ENCODE measurements around the gene ETS1. TPM values are rescaled to one million over a fixed set of nuclear protein-coding genes. Genes with fewer than 3 reads are reported as not detected.

Gene ETS1
- total RNA-seq, 2 donors from 2014 or later = 34.3 to 36.4 TPM

GRCh38 chr11:128501008-128501407, 86.3 kb downstream of the ETS1 start:
- no peaks in the 10 kb centered on the region for H3K36me3 ChIP-seq (ENCODE audit: control insufficient read depth, insufficient read depth, low read length)
- Mint-ChIP-seq H3K4me3 (no peak overlapping the region), H3K4me1 (peaks cover 48% of the 10 kb centered on the region), H3K27me3 (ENCODE audit: insufficient read depth) (no peaks in the 10 kb centered on the region), H3K36me3 (ENCODE audit: low read depth) (peaks cover 6% of the 10 kb centered on the region), H3K9me3 (no peaks in the 10 kb centered on the region), H3K27ac (no peak overlapping the region)
- H3K4me3 ChIP-seq (ENCODE audit: low read length) = peak overlapping the region; percentile 56
- WGBS, 2 experiments (ENCODE audit: insufficient coverage in 1 of 2, insufficient read length in 1 of 2) = 96 to 98% methylated on average over 4 of the region's 4 CpGs
- H3K9ac ChIP-seq (ENCODE audit: extremely low read depth, low read length, poor library complexity, severe bottlenecking) = no peak overlapping the region
- H3K27me3 ChIP-seq (ENCODE audit: control insufficient read depth, insufficient read depth, low read length, poor library complexity, severe bottlenecking) = no peaks in the 10 kb centered on the region
- no peak for DNase-seq
- H3K9me3 ChIP-seq (ENCODE audit: control insufficient read depth, low read length) = no peaks in the 10 kb centered on the region
- H3K4me1 ChIP-seq (ENCODE audit: control insufficient read depth, insufficient read depth, low read length) = peaks cover 32% of the 10 kb centered on the region
- no peak for TF ChIP-seq CTCF (conservative IDR thresholded peaks at IDR 0.05)
- H3K27ac ChIP-seq (ENCODE audit: low read depth, low read length) = no peak overlapping the region

- Histone ChIP-seq H3K9me3 (ENCODE audit: control insufficient read depth, low read length) (no peaks in the 10 kb centered on the region), H3K27ac (ENCODE audit: low read depth, low read length) (no peak overlapping the region), H3K27me3 (ENCODE audit: control insufficient read depth, insufficient read depth, low read length, poor library complexity, severe bottlenecking) (no peaks in the 10 kb centered on the region), H3K9ac (ENCODE audit: extremely low read depth, low read length, poor library complexity, severe bottlenecking) (no peak overlapping the region), H3K4me3 (ENCODE audit: low read length) (no peak overlapping the region), H3K4me1 (ENCODE audit: control insufficient read depth, insufficient read depth, low read length) (peaks cover 32% of the 10 kb centered on the region), H3K36me3 (ENCODE audit: control insufficient read depth, insufficient read depth, low read length) (no peaks in the 10 kb centered on the region)
- H3K36me3 Mint-ChIP-seq (ENCODE audit: low read depth) = peaks cover 6% of the 10 kb centered on the region
- peaks cover 52% of the 10 kb centered on the region for H3K4me1 Mint-ChIP-seq
- no peak overlapping the region for H3K4me3 Mint-ChIP-seq
- 77 to 97% methylated on average over 2 to 5 of the region's 5 CpGs for WGBS, 2 experiments (ENCODE audit: insufficient coverage in 1 of 2, insufficient read length in 1 of 2)
- no peaks in the 10 kb centered on the region for H3K27me3 Mint-ChIP-seq (ENCODE audit: insufficient read depth)
- no peaks in the 10 kb centered on the region for H3K9me3 Mint-ChIP-seq
- no peak for TF ChIP-seq CTCF (conservative IDR thresholded peaks at IDR 0.05)
- H3K27ac Mint-ChIP-seq = no peak overlapping the region
- no peak for DNase-seq
These were observed 86.9 kb downstream of the ETS1 start for GRCh38 chr11:128500493-128500892.

- no peak overlapping the region for H3K27ac ChIP-seq (ENCODE audit: low read depth, low read length)
- H3K4me1 ChIP-seq (ENCODE audit: control insufficient read depth, insufficient read depth, low read length) = peaks cover 31% of the 10 kb centered on the region
- peak overlapping the region; percentile 54 for H3K27ac Mint-ChIP-seq
- no peaks in the 10 kb centered on the region for H3K9me3 Mint-ChIP-seq
- peaks cover 6% of the 10 kb centered on the region for H3K36me3 Mint-ChIP-seq (ENCODE audit: low read depth)
- no peaks in the 10 kb centered on the region for H3K27me3 Mint-ChIP-seq (ENCODE audit: insufficient read depth)
- no peaks in the 10 kb centered on the region for H3K9me3 ChIP-seq (ENCODE audit: control insufficient read depth, low read length)
- no peak overlapping the region for H3K9ac ChIP-seq (ENCODE audit: extremely low read depth, low read length, poor library complexity, severe bottlenecking)
- WGBS, 2 experiments (ENCODE audit: insufficient coverage in 1 of 2, insufficient read length in 1 of 2) = 91 to 93% methylated on average over 11 to 13 of the region's 13 CpGs
- no peak overlapping the region for H3K4me3 ChIP-seq (ENCODE audit: low read length)
- no peak for TF ChIP-seq CTCF (conservative IDR thresholded peaks at IDR 0.05)
- DNase-seq = no peak
- no peaks in the 10 kb centered on the region for H3K36me3 ChIP-seq (ENCODE audit: control insufficient read depth, insufficient read depth, low read length)
- H3K4me3 Mint-ChIP-seq = no peak overlapping the region
- no peaks in the 10 kb centered on the region for H3K27me3 ChIP-seq (ENCODE audit: control insufficient read depth, insufficient read depth, low read length, poor library complexity, severe bottlenecking)
- peaks cover 50% of the 10 kb centered on the region for H3K4me1 Mint-ChIP-seq
These were observed 87.6 kb downstream of the ETS1 start for GRCh38 chr11:128499613-128500253.
